ENCODE results near the gene GPRC5D.

Gene GPRC5D

DNA sequence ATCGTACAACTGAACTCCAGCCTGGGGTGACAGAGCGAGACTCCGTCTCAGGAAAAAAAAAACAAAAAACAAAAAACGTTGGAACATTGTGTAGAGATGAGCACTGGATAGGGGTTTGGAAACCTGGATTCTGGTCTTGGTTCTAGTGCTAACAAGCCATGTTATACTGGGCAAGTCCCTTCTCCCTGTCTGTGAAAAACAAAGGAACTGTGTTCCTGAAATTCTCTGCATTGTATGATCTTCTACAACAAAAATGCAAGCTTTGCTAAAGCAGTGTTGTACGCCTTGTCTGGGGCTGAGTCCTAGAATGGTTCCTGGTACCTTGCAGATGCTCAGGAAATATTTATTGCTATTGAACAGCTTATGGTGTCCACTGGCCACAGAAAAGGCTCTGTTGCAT is 13.4 kb downstream of the GPRC5D start:
- DNase-seq (ENCODE audit: low read depth in 2 of 2) = no peak

DNA sequence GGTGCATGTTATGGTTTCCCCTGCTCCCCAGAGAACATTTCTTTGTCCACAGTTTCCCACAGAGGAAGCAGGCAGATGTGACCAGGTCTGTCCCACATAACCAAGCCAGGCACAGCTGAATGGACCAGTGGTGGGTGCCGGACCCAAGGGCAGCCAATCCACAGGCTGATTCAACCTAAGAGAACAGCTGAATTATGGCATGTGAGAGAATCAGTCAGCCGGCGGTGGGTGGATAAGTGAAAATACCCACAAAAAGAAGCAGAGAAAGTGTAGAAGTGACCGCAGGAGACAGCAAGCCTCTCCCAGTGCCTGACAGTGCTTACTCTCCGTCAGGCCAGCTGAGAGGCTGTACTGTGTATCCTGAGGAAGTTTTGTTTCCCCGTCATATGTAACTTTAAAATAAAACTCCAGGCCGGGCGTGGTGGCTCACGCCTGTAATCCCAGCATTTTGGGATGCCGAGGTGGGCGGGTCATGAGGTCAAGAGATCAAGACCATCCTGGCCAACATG is 14.9 kb downstream of the GPRC5D start:
- DNase-seq (ENCODE audit: low read depth in 2 of 2) = no peak

DNA sequence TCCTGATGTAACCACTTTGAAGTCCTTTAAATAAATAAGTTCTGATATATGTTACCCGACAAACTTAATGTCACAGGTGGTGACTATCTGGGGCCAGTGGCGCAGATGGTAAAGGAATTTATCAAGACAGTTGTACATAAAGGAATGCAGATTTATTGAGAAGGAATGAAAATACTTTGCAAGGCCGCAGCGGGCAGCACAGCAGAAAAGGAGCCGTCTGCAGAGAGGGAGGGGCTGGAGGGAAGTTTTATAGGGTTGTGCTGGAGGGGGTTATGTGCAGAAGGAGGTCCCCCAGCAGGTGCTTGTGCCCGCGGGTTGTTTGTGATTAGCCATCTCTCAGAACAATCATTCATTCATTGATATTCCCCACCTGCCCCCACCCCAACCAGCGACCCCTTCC is 17.4 kb downstream of the GPRC5D start:
- DNase-seq (ENCODE audit: low read depth in 2 of 2) = no peak

DNA sequence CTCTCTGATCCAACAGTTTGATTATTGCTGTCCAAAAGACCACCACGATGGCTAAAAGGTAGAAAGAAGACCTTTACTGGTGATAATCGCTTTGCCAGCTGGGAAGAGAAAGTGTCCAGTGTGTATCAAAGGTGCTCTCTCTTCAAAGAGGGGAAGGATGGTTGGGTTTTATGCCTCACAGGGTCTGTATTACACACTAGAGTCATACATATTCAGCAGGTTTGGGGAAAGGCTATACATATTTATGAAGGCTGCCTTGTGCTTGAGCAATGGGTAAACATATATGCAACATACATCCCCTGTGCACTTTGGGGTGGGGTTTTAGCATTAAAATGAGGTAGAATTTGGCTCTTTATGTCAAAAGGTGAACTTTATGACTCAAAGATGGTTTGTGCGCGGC is 18.2 kb downstream of the GPRC5D start:
- no peak for DNase-seq (ENCODE audit: low read depth in 2 of 2)

GRCh38 chr12:12930633-12931219 is 21.2 kb downstream of the GPRC5D start:
- DNase-seq (ENCODE audit: low read depth in 2 of 2) = no peak

- DNase-seq (ENCODE audit: low read depth in 2 of 2) = no peak
Observed at GRCh38 chr12:12929696-12930095, 22.3 kb downstream of the GPRC5D start.

DNA sequence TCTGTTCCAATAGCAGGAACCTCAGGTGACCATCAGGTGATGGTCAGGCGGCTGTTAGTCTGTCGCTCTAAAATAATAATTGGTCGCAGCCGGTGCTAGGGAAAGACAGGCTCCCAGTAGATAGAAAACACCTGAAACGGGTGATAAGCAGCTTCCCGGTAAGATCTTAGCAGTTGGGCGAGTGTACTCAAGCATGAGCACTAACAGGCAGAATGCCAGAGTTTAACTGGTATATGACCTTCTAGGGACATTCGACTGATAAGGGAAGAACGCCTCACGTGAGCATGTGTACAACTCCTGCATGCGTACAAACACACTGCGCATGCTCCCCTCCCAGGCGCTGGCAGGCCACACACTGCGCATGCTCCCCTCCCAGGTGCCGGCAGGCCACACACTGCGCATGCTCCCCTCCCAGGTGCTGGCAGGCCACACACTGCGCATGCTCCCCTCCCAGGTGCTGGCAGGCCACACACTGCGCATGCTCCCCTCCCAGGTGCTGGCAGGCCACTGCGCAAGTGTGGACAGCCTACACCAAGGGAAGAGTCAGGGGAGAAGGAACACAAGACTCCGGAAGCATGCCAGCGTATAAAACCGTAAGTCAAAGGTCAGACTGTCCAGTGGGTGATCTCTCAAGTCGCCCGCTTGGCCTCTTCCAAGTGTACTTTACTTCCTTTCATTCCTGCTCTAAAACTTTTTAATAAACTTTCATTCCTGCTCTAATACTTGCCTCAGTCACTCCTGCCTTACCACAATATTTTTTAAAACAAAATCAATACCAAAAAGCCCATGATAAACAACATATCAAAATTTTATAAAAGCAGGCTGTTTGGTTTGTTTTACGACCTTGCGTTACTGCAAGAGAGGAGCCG is 24.5 kb downstream of the GPRC5D start:
- no peak for DNase-seq (ENCODE audit: low read depth in 2 of 2)

- DNase-seq (ENCODE audit: low read depth in 2 of 2) = no peak
Observed at GRCh38 chr12:12926571-12927071, 25.3 kb downstream of the GPRC5D start.

DNA sequence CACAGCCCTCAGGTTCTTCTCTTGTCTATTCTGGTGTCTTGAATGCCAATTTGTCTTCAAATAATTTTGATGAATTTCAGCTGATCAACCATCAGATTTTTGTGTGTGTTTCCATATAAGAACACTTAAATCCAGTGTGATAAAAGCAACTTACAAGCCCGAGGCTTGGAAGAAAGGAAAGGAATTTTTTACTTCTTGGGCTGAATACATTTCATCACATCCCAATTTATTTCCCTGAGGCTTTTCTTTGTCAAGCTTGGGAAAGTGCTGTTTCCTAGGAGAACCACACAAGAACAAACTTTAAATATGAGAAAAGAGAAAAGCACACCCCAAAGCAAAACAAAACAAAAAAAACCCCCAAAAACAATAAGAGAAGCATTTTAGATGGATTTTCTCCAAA is 26.6 kb downstream of the GPRC5D start:
- DNase-seq (ENCODE audit: low read depth in 2 of 2) = no peak

DNA sequence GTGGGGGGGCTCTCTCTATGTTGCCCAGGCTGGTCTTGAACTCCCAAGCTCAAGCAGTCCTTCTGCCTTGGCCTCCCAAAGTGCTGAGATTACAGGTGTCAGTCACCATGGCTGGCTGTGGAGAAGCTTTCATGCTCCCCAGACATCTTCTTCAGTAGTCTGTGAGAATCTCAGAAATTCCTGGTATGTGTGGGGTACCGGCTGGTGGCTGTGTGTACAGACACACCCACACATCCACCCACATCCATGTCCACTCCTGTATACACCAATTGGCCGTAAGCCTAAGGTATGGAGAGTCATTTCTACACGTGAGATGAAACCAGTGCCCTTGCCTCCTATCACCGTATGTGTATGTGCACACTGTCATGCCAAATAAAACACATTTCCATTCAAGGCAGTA is 27.8 kb downstream of the GPRC5D start:
- DNase-seq (ENCODE audit: low read depth in 2 of 2) = no peak

DNA sequence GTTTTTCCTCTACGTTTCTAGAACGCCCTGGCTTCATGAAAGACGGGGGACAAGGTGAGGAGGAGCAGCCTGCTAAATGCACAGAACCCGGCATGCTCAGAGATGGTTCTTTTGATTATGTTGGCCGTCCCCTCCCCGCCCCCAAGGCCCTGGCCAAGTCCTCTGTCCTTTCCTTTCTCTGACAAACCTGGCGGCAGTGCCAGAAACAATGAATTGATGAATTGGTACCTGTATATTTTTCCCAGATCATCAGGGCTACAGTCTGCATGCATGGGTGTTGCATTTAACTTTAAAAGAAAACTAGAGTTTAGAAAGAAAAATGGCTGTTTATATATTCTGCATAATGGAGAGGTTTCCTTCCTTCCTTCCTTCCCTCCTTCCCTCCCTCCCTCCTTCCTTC is 29.0 kb downstream of the GPRC5D start:
- DNase-seq (ENCODE audit: low read depth in 2 of 2) = no peak

DNA sequence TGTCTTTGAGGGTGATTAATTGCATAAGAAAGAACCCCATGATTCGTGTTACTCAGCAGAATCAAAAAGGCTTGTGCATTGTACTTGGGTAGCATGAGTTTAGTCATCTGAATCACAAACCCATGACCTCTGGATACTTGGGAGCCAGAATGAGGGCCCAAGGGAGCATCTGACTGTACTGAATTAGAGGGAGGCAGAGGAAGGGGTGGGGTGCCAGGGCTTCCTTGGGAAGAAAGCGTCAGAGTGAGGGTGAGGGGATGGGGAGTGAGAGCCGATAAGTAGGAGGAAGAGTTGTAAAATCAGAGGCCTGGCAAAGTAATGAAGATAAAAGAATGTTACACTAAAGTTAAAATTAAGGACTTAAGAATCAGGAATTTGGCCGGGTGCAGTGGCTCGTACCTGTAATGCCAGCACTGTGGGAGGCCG is 29.8 kb downstream of the GPRC5D start:
- DNase-seq (ENCODE audit: low read depth in 2 of 2) = no peak

DNA sequence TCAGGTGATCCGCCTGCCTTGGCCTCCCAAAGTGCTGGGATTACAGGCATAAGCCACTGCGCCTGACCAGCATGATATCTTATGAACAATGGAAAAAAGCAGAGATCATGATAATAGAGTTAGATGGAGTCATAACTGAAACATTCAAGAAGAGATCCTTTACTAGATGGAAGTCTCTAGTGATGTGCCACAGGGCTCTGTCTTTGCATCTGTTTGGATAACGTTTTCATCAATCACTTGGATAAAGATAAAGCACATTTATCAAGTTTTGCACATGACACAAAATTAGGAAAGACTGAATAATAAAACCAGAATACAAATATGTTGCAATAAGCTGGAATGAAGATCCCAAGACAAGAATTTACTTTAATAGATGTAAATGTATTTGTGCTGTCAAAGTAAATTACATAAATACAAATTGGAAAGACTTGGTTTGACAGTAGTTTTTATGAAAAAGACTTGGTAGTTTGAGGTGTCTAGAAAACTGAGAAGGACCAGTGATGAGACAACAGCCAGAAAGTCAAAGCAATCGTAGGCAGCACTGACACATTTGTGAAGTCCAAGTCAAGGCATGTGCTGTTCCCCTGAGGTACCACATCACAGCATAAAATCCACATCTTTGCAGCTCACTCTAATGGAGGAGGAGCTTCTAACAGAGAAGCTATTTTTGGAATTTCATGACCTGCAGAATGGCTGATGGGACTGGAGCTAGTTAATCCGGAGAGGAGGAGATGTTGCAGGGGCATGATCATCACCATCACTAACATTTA is 32.1 kb downstream of the GPRC5D start:
- DNase-seq (ENCODE audit: low read depth in 2 of 2) = no peak

GRCh38 chr12:12918781-12919389 is 33.1 kb downstream of the GPRC5D start:
- DNase-seq (ENCODE audit: low read depth in 2 of 2) = no peak

GRCh38 chr12:12917517-12917916 is 34.5 kb downstream of the GPRC5D start:
- DNase-seq (ENCODE audit: low read depth in 2 of 2) = no peak

GRCh38 chr12:12916135-12916944 is 35.6 kb downstream of the GPRC5D start:
- DNase-seq (ENCODE audit: low read depth in 2 of 2) = peak; percentile 55

- DNase-seq (ENCODE audit: low read depth in 2 of 2) = no peak
Observed at GRCh38 chr12:12915656-12916055, 36.3 kb downstream of the GPRC5D start.

DNA sequence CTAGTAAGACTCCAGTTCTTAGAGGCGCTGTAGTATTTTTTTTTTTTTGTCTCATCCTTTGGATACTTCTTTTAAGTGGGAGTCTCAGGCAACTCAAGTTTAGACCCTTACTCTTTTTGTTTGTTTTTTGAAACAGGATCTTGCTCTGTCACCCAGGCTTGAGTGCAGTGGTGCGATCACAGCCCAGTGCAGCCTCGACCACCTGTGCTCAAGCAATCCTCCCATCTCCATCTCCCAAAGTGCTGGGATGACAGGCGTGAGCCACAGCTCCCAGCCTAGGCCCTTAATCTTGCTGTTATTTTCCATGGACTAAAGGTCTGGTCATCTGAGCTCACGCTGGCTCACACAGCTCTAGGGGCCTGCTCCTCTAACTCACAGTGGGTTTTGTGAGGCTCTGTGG is 39.3 kb downstream of the GPRC5D start:
- no peak for DNase-seq (ENCODE audit: low read depth in 2 of 2)

DNA sequence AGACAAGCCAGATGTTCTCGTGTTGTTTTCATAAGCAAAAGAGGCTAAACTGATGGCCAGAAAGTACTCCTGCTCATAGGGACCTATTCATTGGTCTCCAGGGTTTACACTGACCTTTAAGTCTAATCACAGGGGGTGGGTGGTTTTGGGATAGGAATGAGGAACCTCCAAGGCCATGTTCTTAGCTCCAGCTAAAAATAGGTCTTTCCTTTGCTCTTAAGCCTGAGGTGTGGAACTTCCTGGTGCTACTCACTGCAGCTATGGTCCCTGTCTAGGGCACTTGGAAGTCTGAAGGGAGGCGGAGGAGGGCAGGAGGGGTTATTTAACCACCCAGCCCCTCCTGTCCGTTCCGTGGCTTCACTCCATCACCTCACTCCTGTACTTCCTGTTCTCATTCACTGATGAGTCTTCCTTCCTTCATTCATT is 42.0 kb downstream of the GPRC5D start:
- no peak for DNase-seq (ENCODE audit: low read depth in 2 of 2)

GRCh38 chr12:12909228-12909994 is 42.6 kb downstream of the GPRC5D start:
- no peak for DNase-seq (ENCODE audit: low read depth in 2 of 2)

All from fibroblast of skin of left quadriceps (primary cell).